Left ventricle myocardium inferior (tissue), 1 donor: ENCODE measurements around the gene KRTAP29-1. TPM values are rescaled to one million over a fixed set of nuclear protein-coding genes. Genes with fewer than 3 reads are reported as not detected.

Experiments
- DNase-seq: peaks from one replicate; pipeline ENCODE4 v3.0.0-alpha.2; 2020
- H3K27ac ChIP-seq: fragments of 200-600 bp; replicated peaks from 2 replicates; pipeline ENCODE4 v1.8.0; 2021
- H3K27me3 ChIP-seq: fragments of 200-600 bp; 2 replicates; pipeline ENCODE4 v1.8.0; 2021; ENCODE audit warnings: low read depth
- H3K36me3 ChIP-seq: fragments of 200-600 bp; 2 replicates; pipeline ENCODE4 v1.8.0; 2021
- H3K4me1 ChIP-seq: fragments of 200-600 bp; 2 replicates; pipeline ENCODE4 v1.8.0; 2021
- H3K4me3 ChIP-seq: fragments of 200-600 bp; 2 replicates; pipeline ENCODE4 v1.8.0; 2021; ENCODE audit warnings: mild to moderate bottlenecking, moderate library complexity
- H3K9me3 ChIP-seq: fragments of 200-600 bp; replicated peaks from 2 replicates; pipeline ENCODE4 v1.8.0; 2021
- CTCF ChIP-seq: fragments of 200-600 bp; IDR thresholded peaks from 2 replicates; pipeline ENCODE4 v1.8.0; 2021; ENCODE audit warnings: antibody characterized with exemption, mild to moderate bottlenecking, borderline replicate concordance
- intact Hi-C: fragments of 100-400 bp; cut with micrococcal nuclease; formaldehyde crosslinking; loops from one replicate; pipeline ENCODE4 v1.11.0; 2022
- total RNA-seq: library from RNA; stranded (reverse); fragmentation: NEBNext Ultra II Directional; extraction: Animal tissue kit (Norgen Biotek cat#: 25700); gene quantifications from one replicate; pipeline ENCODE4 v1.2.1, GENCODE V29; 2021
- donor health status: DM: no; HTN: yes; CAD: no; lungs with severe emphysema.

KRTAP29-1 gene
- total RNA-seq, 1 donor from 2014 or later = not detected

- Histone ChIP-seq H3K27me3 (peaks cover 84% of the 10 kb centered on the region), H3K4me1 (no peaks in the 10 kb centered on the region), H3K36me3 (no peaks in the 10 kb centered on the region), H3K9me3 (no peaks in the 10 kb centered on the region), H3K4me3 (no peak overlapping the region), H3K27ac (no peak overlapping the region)
- intact Hi-C loops = no loop called here
- no peak for TF ChIP-seq CTCF
- no peak for DNase-seq
Measured at GRCh38 chr17:41335747-41336146, 33.1 kb upstream of the KRTAP29-1 start.

GRCh38 chr17:41334385-41335305 is 32.0 kb upstream of the KRTAP29-1 start:
- TF ChIP-seq CTCF = no peak
- no peaks in the 10 kb centered on the region for H3K9me3 ChIP-seq
- H3K27ac ChIP-seq = no peak overlapping the region
- H3K27me3 ChIP-seq = peaks cover 80% of the 10 kb centered on the region
- H3K4me3 ChIP-seq = no peak overlapping the region
- no peak for DNase-seq
- intact Hi-C loops = no loop called here
- no peaks in the 10 kb centered on the region for H3K4me1 ChIP-seq
- H3K36me3 ChIP-seq = no peaks in the 10 kb centered on the region

GRCh38 chr17:41333836-41334235 is 31.2 kb upstream of the KRTAP29-1 start:
- intact Hi-C loops = no loop called here
- Histone ChIP-seq H3K27me3 (peaks cover 79% of the 10 kb centered on the region), H3K36me3 (no peaks in the 10 kb centered on the region), H3K9me3 (no peaks in the 10 kb centered on the region), H3K27ac (no peak overlapping the region), H3K4me3 (no peak overlapping the region), H3K4me1 (no peaks in the 10 kb centered on the region)
- no peak for TF ChIP-seq CTCF
- no peak for DNase-seq

- intact Hi-C loops = no loop called here
Measured at GRCh38 chr17:41333098-41333497, 30.4 kb upstream of the KRTAP29-1 start.

GRCh38 chr17:41332239-41332638 is 29.6 kb upstream of the KRTAP29-1 start:
- Histone ChIP-seq H3K4me1 (no peaks in the 10 kb centered on the region), H3K9me3 (no peaks in the 10 kb centered on the region), H3K27ac (no peak overlapping the region), H3K27me3 (peaks cover 92% of the 10 kb centered on the region), H3K36me3 (no peaks in the 10 kb centered on the region), H3K4me3 (no peak overlapping the region)
- no peak for TF ChIP-seq CTCF
- DNase-seq = no peak
- intact Hi-C loops = no loop called here

More at GRCh38 chr17:41333098-41333497, 30.4 kb upstream of the KRTAP29-1 start:
- Histone ChIP-seq H3K4me3 (no peak overlapping the region), H3K27ac (no peak overlapping the region), H3K9me3 (no peaks in the 10 kb centered on the region), H3K27me3 (peaks cover 83% of the 10 kb centered on the region), H3K36me3 (no peaks in the 10 kb centered on the region), H3K4me1 (no peaks in the 10 kb centered on the region)
- no peak for TF ChIP-seq CTCF
- DNase-seq = no peak
